IMR-90 (cell line): Measurements from ENCODE around the gene COTL1. TPM values are rescaled to one million over a fixed set of nuclear protein-coding genes. Genes with fewer than 3 reads are reported as not detected.
A peak's percentile ranks its signal among the peaks of the same experiment; 100 is the strongest.

Experiments
- ATAC-seq: fragments of 200-7000 bp; cut with Tn5 transposase; 2 replicates; pipeline ENCODE4 v1.9.1; 2020; ENCODE audit warnings: low read depth, mild to moderate bottlenecking, moderate library complexity
- BruUV-seq: library from RNA; stranded (reverse); fragments of 400-500 nt; replicated peaks from 2 replicates; lab custom pipeline; 2021; lab: Mats Ljungman, UMichigan
- CTCF ChIA-PET: fragments of 300-600 bp; formaldehyde crosslinking; extraction: SDS; loops from one replicate; lab custom pipeline; 2021; ENCODE audit warnings: antibody characterized with exemption; lab: Yijun Ruan, JAX
- POLR2A ChIA-PET: fragments of 300-600 bp; sonication (Branson Sonifier 250); formaldehyde crosslinking; loops from one replicate; lab custom pipeline; 2022; ENCODE audit warnings: antibody characterized with exemption; ENCODE audit not compliant: unreplicated experiment; lab: Charles Lee
- DNase-seq: peaks from one replicate; pipeline ENCODE4 v3.0.0; 2013
- H2AFZ ChIP-seq: replicated peaks from 2 replicates; pipeline ENCODE3; 2013; ENCODE audit warnings: low read length, mild to moderate bottlenecking; ENCODE audit not compliant: poor library complexity
- H2AK5ac ChIP-seq: 2 replicates; pipeline ENCODE4 v1.6.1; 2013; ENCODE audit warnings: low read depth, low read length, inconsistent platforms
- H2AK9ac ChIP-seq: replicated peaks from 2 replicates; pipeline ENCODE3; 2013; ENCODE audit warnings: mild to moderate bottlenecking, low read depth, low read length, moderate library complexity; ENCODE audit not compliant: poor library complexity
- H2BK120ac ChIP-seq: 2 replicates; pipeline ENCODE4 v1.6.1; 2013; ENCODE audit warnings: low read depth, low read length, inconsistent platforms
- H2BK15ac ChIP-seq: 3 replicates; pipeline ENCODE4 v1.6.1; 2013; ENCODE audit warnings: low read depth, low read length, inconsistent platforms
- H2BK20ac ChIP-seq: 2 replicates; pipeline ENCODE4 v1.6.1; 2013; ENCODE audit warnings: low read depth, mild to moderate bottlenecking, inconsistent platforms, low read length, moderate library complexity
- H2BK5ac ChIP-seq: 2 replicates; pipeline ENCODE4 v1.6.1; 2013; ENCODE audit warnings: mild to moderate bottlenecking, low read depth, low read length, inconsistent platforms; ENCODE audit not compliant: poor library complexity, severe bottlenecking
- H3K14ac ChIP-seq: replicated peaks from 2 replicates; pipeline ENCODE4 v1.6.1; 2013; ENCODE audit warnings: low read depth, low read length, inconsistent platforms
- H3K18ac ChIP-seq: 2 replicates; pipeline ENCODE4 v1.6.1; 2013; ENCODE audit warnings: low read depth, low read length, control low read depth
- H3K23ac ChIP-seq: 2 replicates; pipeline ENCODE4 v1.6.1; 2013; ENCODE audit warnings: low read depth, low read length, inconsistent platforms
- H3K27ac ChIP-seq: 2 replicates; pipeline ENCODE4 v1.5.1; 2013; ENCODE audit warnings: mild to moderate bottlenecking, control low read depth, low read length; ENCODE audit not compliant: insufficient read depth
- H3K27me3 ChIP-seq: 2 replicates; pipeline ENCODE4 v1.6.1; 2013; ENCODE audit warnings: low read length; ENCODE audit not compliant: control insufficient read depth, insufficient read depth
- H3K36me3 ChIP-seq: 2 replicates; pipeline ENCODE4 v1.6.1; 2013; ENCODE audit warnings: low read length, mixed read lengths; ENCODE audit not compliant: control insufficient read depth, insufficient read depth
- H3K4ac ChIP-seq: 2 replicates; pipeline ENCODE4 v1.6.1; 2013; ENCODE audit warnings: low read depth, low read length, inconsistent platforms
- H3K4me1 ChIP-seq: 2 replicates; pipeline ENCODE4 v1.6.1; 2013; ENCODE audit warnings: low read length, mixed read lengths; ENCODE audit not compliant: control insufficient read depth, insufficient read depth
- H3K4me2 ChIP-seq: 2 replicates; pipeline ENCODE4 v1.6.1; 2013; ENCODE audit warnings: low read depth, mild to moderate bottlenecking, control low read depth, low read length, moderate library complexity
- H3K4me3 ChIP-seq: 2 replicates; pipeline ENCODE4 v1.5.1; 2013; ENCODE audit warnings: low read depth, mild to moderate bottlenecking, control low read depth, low read length, moderate library complexity; ENCODE audit not compliant: insufficient read depth
- H3K56ac ChIP-seq: 2 replicates; pipeline ENCODE4 v1.6.1; 2013; ENCODE audit warnings: low read length, inconsistent platforms; ENCODE audit not compliant: insufficient read depth; ENCODE audit errors: extremely low read depth
- H3K79me1 ChIP-seq, 2 experiments: 2 replicates each; pipeline ENCODE4 v1.6.1; 2013; ENCODE audit warnings: low read length in 2 of 2, inconsistent platforms in 1 of 2, low read depth in 1 of 2
- H3K9ac ChIP-seq: 2 replicates; pipeline ENCODE4 v1.6.1; 2013; ENCODE audit warnings: low read depth, low read length, control low read depth
- H3K9me1 ChIP-seq: 2 replicates; pipeline ENCODE4 v1.6.1; 2013; ENCODE audit warnings: low read length, inconsistent platforms; ENCODE audit not compliant: insufficient read depth
- H3K9me3 ChIP-seq: 2 replicates; pipeline ENCODE4 v1.6.1; 2013; ENCODE audit warnings: low read length; ENCODE audit not compliant: control insufficient read depth, insufficient read depth
- H4K20me1 ChIP-seq: 2 replicates; pipeline ENCODE4 v1.6.1; 2013; ENCODE audit warnings: low read length, inconsistent platforms; ENCODE audit not compliant: insufficient read depth
- H4K5ac ChIP-seq: 2 replicates; pipeline ENCODE4 v1.6.1; 2013; ENCODE audit warnings: mild to moderate bottlenecking, low read depth, low read length, control low read depth
- H4K8ac ChIP-seq, 2 experiments: 2 replicates each; pipeline ENCODE4 v1.6.1; 2013; ENCODE audit warnings: low read depth in 2 of 2, low read length in 2 of 2, control low read depth in 1 of 2, inconsistent platforms in 1 of 2
- H4K91ac ChIP-seq: 2 replicates; pipeline ENCODE4 v1.6.1; 2013; ENCODE audit warnings: low read depth, low read length, inconsistent platforms; ENCODE audit not compliant: insufficient read depth
- FOS ChIP-seq: fragments of 150-350 bp; IDR thresholded peaks from 2 replicates; pipeline ENCODE4 v1.6.1; 2016; ENCODE audit warnings: low read depth, low read length
- POLR2A ChIP-seq: IDR thresholded peaks from 2 replicates; pipeline ENCODE4 v1.6.1; 2012; ENCODE audit warnings: mild to moderate bottlenecking, low read depth, low read length
- RAD21 ChIP-seq: IDR thresholded peaks from 2 replicates; pipeline ENCODE4 v1.6.1; 2012; ENCODE audit warnings: low read length, improper control_type of control experiment
- whole genome bisulfite sequencing, 2 experiments: methylation state at CpG; one replicate each; pipeline versions ENCODE4 v1.1.5 to v1.1.7; 2013; ENCODE audit warnings: missing lambda C conversion rate in 2 of 2; ENCODE audit not compliant: insufficient read length in 1 of 2; ENCODE audit errors: extremely low coverage in 2 of 2; 5-methylcytosine and 5-hydroxymethylcytosine counted together
- dilution Hi-C: fragments of 300-500 bp; cut with HindIII; formaldehyde crosslinking; loops from one replicate; pipeline ENCODE4 v1.14.3; 2018; ENCODE audit warnings: low sequenced_read_pairs; ENCODE audit not compliant: unreplicated experiment
- in situ Hi-C: fragments of 300-500 bp; cut with MboI; formaldehyde crosslinking; loops from 3 replicates; pipeline ENCODE4 v1.14.3; 2019; ENCODE audit warnings: low sequenced_read_pairs, inconsistent platforms, mixed read lengths
- intact Hi-C: fragments of 100-400 bp; cut with micrococcal nuclease; formaldehyde crosslinking; loops from 2 replicates; pipeline ENCODE4 v1.10.0; 2022
- polyA plus RNA-seq, 3 experiments: library from polyadenylated mRNA; depleted of rRNA; stranded (reverse); fragments of >200 nt; gene quantifications; 2 replicates each; pipeline ENCODE4 v1.2.3, GENCODE V29; 2012; ENCODE audit warnings: low replicate concordance in 1 of 3
- total RNA-seq: library from RNA; depleted of rRNA; stranded (reverse); fragments of >200 nt; gene quantifications from 2 replicates; pipeline ENCODE4 v1.2.3, GENCODE V29; 2012

COTL1 gene
- total and polyA plus RNA-seq, 2 of the 4 experiments (the other 2 are of a cell fraction): 144 to 258 TPM

GRCh38 chr16:84603940-84604339 lies 13.9 kb downstream of the COTL1 start:
- peaks cover 98% of the 10 kb centered on the region for H4K20me1 ChIP-seq
- H4K5ac ChIP-seq: no peak overlapping the region
- H2AK5ac ChIP-seq: no peak overlapping the region
- DNase-seq (no peak), ATAC-seq (no peak)
- no peak overlapping the region for H3K4ac ChIP-seq
- no peak overlapping the region for H3K4me3 ChIP-seq
- intact Hi-C loops (loop anchor here (2.0 kb wide), 1 partner anchor 15 kb away; the partner anchor contains the start of gene COTL1), dilution Hi-C loops (no loop called here), in situ Hi-C loops (no loop called here)
- no peak overlapping the region for H3K56ac ChIP-seq
- peaks cover 35% of the 10 kb centered on the region for H3K4me1 ChIP-seq
- H2BK5ac ChIP-seq: peak overlapping the region; percentile 81
- CTCF ChIA-PET: no interaction called here
- no peak overlapping the region for H3K23ac ChIP-seq
- no peak overlapping the region for H2BK15ac ChIP-seq
- H3K18ac ChIP-seq: no peak overlapping the region
- WGBS, 2 experiments: no CpG with 5 or more reads among the region's 10 CpGs
- H4K91ac ChIP-seq: no peak overlapping the region
- H3K27me3 ChIP-seq: no peaks in the 10 kb centered on the region
- no peak overlapping the region for H3K9ac ChIP-seq
- H2BK120ac ChIP-seq: no peak overlapping the region
- no peak overlapping the region for H4K8ac ChIP-seq
- H3K14ac ChIP-seq: no peak overlapping the region
- H3K27ac ChIP-seq: peak overlapping the region; percentile 84; the same call in 1 of the 2 replicates
- H2AK9ac ChIP-seq: no peak overlapping the region
- BruUV-seq: no TSS peak
- no peak overlapping the region for H2BK20ac ChIP-seq
- H2AFZ ChIP-seq: no peak overlapping the region
- POLR2A ChIA-PET: no interaction called here
- H3K9me1 ChIP-seq: peaks cover 21% of the 10 kb centered on the region
- peaks cover 19% of the 10 kb centered on the region for H3K36me3 ChIP-seq
- H3K9me3 ChIP-seq: peaks cover 4% of the 10 kb centered on the region; the same call in 1 of the 2 replicates
- H3K4me2 ChIP-seq: no peak overlapping the region
- peaks cover 8 to 81% of the 10 kb centered on the region in 2 experiments; a peak in 3 of 4 replicates for H3K79me1 ChIP-seq
- TF ChIP-seq POLR2A: no peak
- TF ChIP-seq RAD21: no peak
- TF ChIP-seq FOS: no peak
